GM12878 (cell line): ENCODE results near the gene SLC25A51. TPM values are rescaled to one million over a fixed set of nuclear protein-coding genes. Genes with fewer than 3 reads are reported as not detected.

ENCODE experiments used
- ATAC-seq: fragments of 200-7000 bp; cut with Tn5 transposase; 3 replicates; pipeline ENCODE4 v1.9.1; 2020; ENCODE audit warnings: mild to moderate bottlenecking, moderate library complexity
- BruUV-seq: library from RNA; stranded (reverse); fragments of 400-500 nt; replicated peaks from 2 replicates; lab custom pipeline; 2021; lab: Mats Ljungman, UMichigan
- CTCF ChIA-PET: fragments of 300-600 bp; sonication (Branson Sonifier 250); formaldehyde crosslinking; extraction: SDS; loops from one replicate; lab custom pipeline; 2021; ENCODE audit warnings: inconsistent platforms; lab: Yijun Ruan, JAX
- POLR2A ChIA-PET: fragments of 350-600 bp; formaldehyde crosslinking; extraction: SDS; loops from one replicate; lab custom pipeline; 2021; ENCODE audit warnings: inconsistent platforms; lab: Charles Lee
- RAD21 ChIA-PET: fragments of 300-600 bp; sonication (Branson Sonifier 250); formaldehyde crosslinking; loops from one replicate; lab custom pipeline; 2023; ENCODE audit warnings: antibody characterized with exemption; ENCODE audit not compliant: unreplicated experiment; lab: Charles Lee
- SMC1A ChIA-PET: fragments of 300-600 bp; sonication (Branson Sonifier 250); formaldehyde crosslinking; loops from one replicate; lab custom pipeline; 2023; ENCODE audit not compliant: unreplicated experiment, uncharacterized antibody; lab: Charles Lee
- DNase-seq: peaks from one replicate; pipeline ENCODE4 v3.0.0-alpha.2; 2011; ENCODE audit warnings: low read depth, low spot score
- FAIRE-seq: peaks from 3 replicates; lab custom pipeline; 2011; peaks lifted over from hg19 to GRCh38; lab: Jason Lieb, UNC
- H2AFZ ChIP-seq: 2 replicates; pipeline ENCODE4 v1.6.0; 2011; ENCODE audit warnings: low read depth, low read length, control low read depth; ENCODE audit not compliant: control insufficient read depth
- H3K27ac ChIP-seq: 2 replicates; pipeline ENCODE4 v1.5.1; 2011; ENCODE audit warnings: control low read depth; ENCODE audit not compliant: control insufficient read depth, insufficient read depth
- H3K27me3 ChIP-seq, 2 experiments: replicated peaks in 1 of 2; 2 replicates each; pipeline versions ENCODE4 v1.6.0 to v1.6.1; 2011; ENCODE audit warnings: low read length in 1 of 2; ENCODE audit not compliant: control insufficient read depth in 2 of 2, insufficient read depth in 2 of 2
- H3K36me3 ChIP-seq, 2 experiments: 2 replicates each; pipeline ENCODE4 v1.5.1; 2011; ENCODE audit warnings: low read length in 1 of 2; ENCODE audit not compliant: control insufficient read depth in 2 of 2, insufficient read depth in 2 of 2
- H3K4me1 ChIP-seq: 2 replicates; pipeline ENCODE4 v1.6.1; 2011; ENCODE audit warnings: mild to moderate bottlenecking, low read length, moderate library complexity, mixed read lengths; ENCODE audit not compliant: control insufficient read depth, insufficient read depth
- H3K4me2 ChIP-seq: 2 replicates; pipeline ENCODE4 v1.6.0; 2011; ENCODE audit warnings: control low read depth; ENCODE audit not compliant: control insufficient read depth, insufficient read depth
- H3K4me3 ChIP-seq: fragments of 200-600 bp; sonication (generic); 2 replicates; pipeline ENCODE4 v1.5.1; 2016
- H3K79me2 ChIP-seq: 2 replicates; pipeline ENCODE4 v1.6.0; 2011; ENCODE audit warnings: low read length; ENCODE audit not compliant: control insufficient read depth, insufficient read depth
- H3K9ac ChIP-seq: 2 replicates; pipeline ENCODE4 v1.8.0; 2011; ENCODE audit warnings: low read length, control low read depth, mixed read lengths; ENCODE audit not compliant: control insufficient read depth, insufficient read depth
- H3K9me3 ChIP-seq: replicated peaks from 3 replicates; pipeline ENCODE4 v1.5.1; 2011; ENCODE audit warnings: mild to moderate bottlenecking, low read length; ENCODE audit not compliant: control insufficient read depth, insufficient read depth
- H4K20me1 ChIP-seq: 2 replicates; pipeline ENCODE4 v1.6.0; 2011; ENCODE audit not compliant: control insufficient read depth, insufficient read depth
- ATF2 ChIP-seq: IDR thresholded peaks from 2 replicates; pipeline ENCODE4 v1.6.1; 2012; ENCODE audit warnings: low read length, inconsistent platforms
- HDGF ChIP-seq: fragments of 450-650 bp; IDR thresholded peaks from 2 replicates; pipeline ENCODE4 v1.6.1; 2016; ENCODE audit warnings: antibody characterized with exemption
- KAT2A ChIP-seq: conservative IDR thresholded peaks from 2 replicates; pipeline ENCODE4 v1.6.1; 2011; ENCODE audit warnings: low read depth, low read length; ENCODE audit not compliant: control insufficient read depth
- MXI1 ChIP-seq: fragments of 150-350 bp; IDR thresholded peaks from 2 replicates; pipeline ENCODE4 v1.6.1; 2011; ENCODE audit warnings: low read depth, mild to moderate bottlenecking, inconsistent platforms, low read length, improper control_type of control experiment
- NFXL1 ChIP-seq: fragments of 450-650 bp; IDR thresholded peaks from 2 replicates; pipeline ENCODE4 v1.6.1; 2017; ENCODE audit warnings: antibody characterized with exemption, mild to moderate bottlenecking, borderline replicate concordance
- POLR2AphosphoS5 ChIP-seq: IDR thresholded peaks from 2 replicates; pipeline ENCODE4 v1.6.1; 2011; ENCODE audit warnings: mild to moderate bottlenecking, low read length, inconsistent platforms
- RELA ChIP-seq: fragments of 450-650 bp; IDR thresholded peaks from 2 replicates; pipeline ENCODE4 v1.8.0; 2014; ENCODE audit warnings: borderline replicate concordance; ENCODE audit not compliant: partially characterized antibody
- SIN3A ChIP-seq: IDR thresholded peaks from 2 replicates; pipeline ENCODE4 v1.6.1; 2012; ENCODE audit warnings: low read depth, low read length, improper control_type of control experiment
- STAT3 ChIP-seq: IDR thresholded peaks from 2 replicates; pipeline ENCODE4 v1.6.1; 2011; ENCODE audit warnings: low read depth, low read length, improper control_type of control experiment
- SUPT20H ChIP-seq: IDR thresholded peaks from 2 replicates; pipeline ENCODE4 v1.6.1; 2011; ENCODE audit warnings: low read depth, mild to moderate bottlenecking, low read length, moderate library complexity, borderline replicate concordance; ENCODE audit not compliant: control insufficient read depth
- ZNF687 ChIP-seq: fragments of 450-650 bp; IDR thresholded peaks from 2 replicates; pipeline ENCODE4 v1.6.1; 2017; ENCODE audit warnings: mild to moderate bottlenecking, moderate library complexity
- WGBS: methylation state at CpG from one replicate; pipeline ENCODE4 v1.1.6; 2016; ENCODE audit warnings: low lambda C conversion rate; ENCODE audit not compliant: insufficient replicate concordance, insufficient coverage; ENCODE audit errors: missing lambda C conversion rate; 5-methylcytosine and 5-hydroxymethylcytosine counted together
- in situ Hi-C: fragments of 300-500 bp; cut with MboI; formaldehyde crosslinking; loops from 9 replicates; pipeline ENCODE4 v1.14.3; 2018; ENCODE audit warnings: mixed read lengths
- intact Hi-C: fragments of 100-400 bp; cut with micrococcal nuclease; formaldehyde crosslinking; loops from one replicate; pipeline ENCODE4 v1.14.2; 2022; ENCODE audit not compliant: unreplicated experiment
- polyA plus RNA-seq, 11 experiments: library from polyadenylated mRNA; depleted of rRNA in 4 of 11; unstranded in 6 of 11; stranded (reverse) in 5 of 11; fragments of >200 nt; fragmentation: Nextera tagmentation in 4 of 11; fragmentation: Illumina TruSeq in 1 of 11; extraction: Ambion mirVana in 4 of 11; extraction: Trizol in 1 of 11; gene quantifications; 1 replicate in 1 of 11; 2 replicates in 10 of 11; pipeline versions ENCODE4 v1.2.1 to v1.2.3, GENCODE V29; 2011 to 2016; ENCODE audit warnings: inconsistent platforms in 2 of 11, missing spikeins in 2 of 11, low read depth in 1 of 11
- total RNA-seq, 4 experiments: library from RNA; depleted of rRNA in 3 of 4; stranded (reverse); fragments of >200 nt in 3 of 4; fragmentation: Illumina TruSeq in 1 of 4; extraction: Trizol in 1 of 4; gene quantifications; 2 replicates each; pipeline versions ENCODE4 v1.2.1 to v1.2.3, GENCODE V29; 2013 to 2021

Gene SLC25A51
- total and polyA plus RNA-seq, 10 of the 15 experiments (the other 5 are each of a cell fraction or from before 2014, with no cell fraction given): 3.8 to 29.3 (median 13.2) TPM

- no peak overlapping the region for H2AFZ ChIP-seq
- no peaks in the 10 kb centered on the region for H3K79me2 ChIP-seq
- H4K20me1 ChIP-seq: no peaks in the 10 kb centered on the region
- no peaks in the 10 kb centered on the region for H3K36me3 ChIP-seq
- FAIRE-seq (no peak), DNase-seq (no peak), ATAC-seq (no peak)
- no peak overlapping the region for H3K9ac ChIP-seq
- RAD21 ChIA-PET: no interaction called here
- CTCF ChIA-PET: no interaction called here
- no peak overlapping the region for H3K4me3 ChIP-seq
- H3K9me3 ChIP-seq: no peaks in the 10 kb centered on the region
- no peak overlapping the region for H3K4me2 ChIP-seq
- SMC1A ChIA-PET: no interaction called here
- WGBS: 63% methylated on average over 13 of the region's 13 CpGs
- TF ChIP-seq MXI1 (no peak), STAT3 (no peak), KAT2A (no peak), RELA (no peak), POLR2AphosphoS5 (no peak)
- no peaks in the 10 kb centered on the region; the same call in 1 of the 2 replicates for H3K4me1 ChIP-seq
- intact Hi-C loops (no loop called here), in situ Hi-C loops (no loop called here)
- no TSS peak for BruUV-seq
- H3K27ac ChIP-seq: no peak overlapping the region
- H3K27me3 ChIP-seq: no peaks in the 10 kb centered on the region
- POLR2A ChIA-PET: no interaction called here
Observed at GRCh38 chr9:37927601-37928551, 23.9 kb upstream of the SLC25A51 start.

- H3K4me1 ChIP-seq: no peaks in the 10 kb centered on the region; the same call in 1 of the 2 replicates
- H4K20me1 ChIP-seq: no peaks in the 10 kb centered on the region
- no peak overlapping the region for H3K9ac ChIP-seq
- FAIRE-seq: no peak
- WGBS: 51% methylated on average over 9 of the region's 9 CpGs
- no peak for DNase-seq
- in situ Hi-C loops (no loop called here), intact Hi-C loops (no loop called here)
- no peak overlapping the region for H2AFZ ChIP-seq
- no peaks in the 10 kb centered on the region for H3K27me3 ChIP-seq
- H3K9me3 ChIP-seq: no peaks in the 10 kb centered on the region
- no peaks in the 10 kb centered on the region for H3K36me3 ChIP-seq
- H3K79me2 ChIP-seq: no peaks in the 10 kb centered on the region
- H3K4me3 ChIP-seq: no peak overlapping the region
- SMC1A ChIA-PET: no interaction called here
- BruUV-seq: no TSS peak
- CTCF ChIA-PET: interaction anchor here (3.5 kb wide), 1 partner anchor 12 kb away, joined by 19 read pairs; no protein-coding TSS in a partner anchor
- no peak overlapping the region for H3K4me2 ChIP-seq
- POLR2A ChIA-PET: no interaction called here
- RAD21 ChIA-PET: no interaction called here
- H3K27ac ChIP-seq: no peak overlapping the region
- TF ChIP-seq SUPT20H: no peak
- no peak for TF ChIP-seq HDGF
- no peak for TF ChIP-seq ZNF687
- TF ChIP-seq STAT3: no peak
- no peak for TF ChIP-seq SIN3A
- no peak for TF ChIP-seq NFXL1
- TF ChIP-seq ATF2: no peak
- no peak for ATAC-seq
Observed at GRCh38 chr9:37927132-37927531, 23.2 kb upstream of the SLC25A51 start.
